GM15510 (cell line): Measurements from ENCODE around the gene THAP6.

Experiments used
- POLR2A ChIP-seq: IDR thresholded peaks from 3 replicates; pipeline ENCODE4 v1.6.1; 2011; ENCODE audit warnings: borderline replicate concordance; ENCODE audit not compliant: insufficient read length; ENCODE audit errors: extremely low read depth

THAP6 gene

GRCh38 chr4:75555294-75556164, 41.3 kb downstream of the THAP6 start, which contains the start of gene ODAPH:
TSS of gene ODAPH (plus strand) at chr4:75556066. CDS start at chr4:75556083, 17 bp downstream.
- no peak for TF ChIP-seq POLR2A

GRCh38 chr4:75557696-75558095, 43.4 kb downstream of the THAP6 start:
- no peak for TF ChIP-seq POLR2A

- TF ChIP-seq POLR2A, result no peak
Measured at GRCh38 chr4:75561789-75562188, 47.5 kb downstream of the THAP6 start.

- no peak for TF ChIP-seq POLR2A
Measured at GRCh38 chr4:75564023-75564422, 49.8 kb downstream of the THAP6 start.

GRCh38 chr4:75565481-75565880, 51.2 kb downstream of the THAP6 start:
- no peak for TF ChIP-seq POLR2A

- TF ChIP-seq POLR2A, result no peak
Measured at GRCh38 chr4:75566911-75567310, 52.6 kb downstream of the THAP6 start.

- TF ChIP-seq POLR2A, result no peak
Measured at GRCh38 chr4:75567725-75568124, 53.5 kb downstream of the THAP6 start.
